Muscle of back (tissue), 11 donors: ENCODE results near the gene PIPOX. TPM values are rescaled to one million over a fixed set of nuclear protein-coding genes. Genes with fewer than 3 reads are reported as not detected.
"Not testable (repeated sequence)": the region's sequence is repeated elsewhere in the genome, so short reads cannot be mapped to it uniquely, and the experiment has no call there.

ENCODE experiments used
- DNase-seq, 3 donors: peaks; one replicate each; pipeline versions ENCODE4 v3.0.0 to v3.0.0-alpha.2; 2013
- polyA plus RNA-seq, 10 donors: library from polyadenylated mRNA; unstranded; fragments of 120-200 nt; gene quantifications; one replicate each; pipeline ENCODE4 v1.2.1, GENCODE V29; 2013; ENCODE audit not compliant: insufficient read length in 10 of 10

Gene PIPOX
- polyA plus RNA-seq, 10 donors, result 0.65 to 2.0 (median 1.2) TPM

GRCh38 chr17:29073045-29073444 is 30.1 kb downstream of the PIPOX start:
- no peak for DNase-seq

DNA sequence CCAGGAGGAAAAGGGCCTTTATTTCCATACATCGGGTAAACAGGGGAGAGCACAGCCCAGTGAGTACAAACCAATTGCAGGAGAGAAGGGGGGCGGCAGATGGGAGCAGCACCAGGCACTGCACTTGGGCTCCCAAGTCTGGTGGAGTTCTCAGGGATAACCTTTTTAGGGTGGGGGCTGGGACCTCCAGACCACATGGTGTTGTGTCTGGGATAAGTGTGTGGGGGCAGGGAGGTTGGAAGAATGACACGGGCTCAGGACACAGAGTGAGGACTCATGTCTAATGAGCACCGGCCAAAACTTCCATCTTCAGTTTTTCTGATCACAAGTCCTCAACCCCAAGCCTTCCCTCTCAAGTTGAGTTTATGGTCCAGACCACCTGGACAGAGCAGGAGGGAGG is 30.6 kb downstream of the PIPOX start:
- DNase-seq, result no peak

DNA sequence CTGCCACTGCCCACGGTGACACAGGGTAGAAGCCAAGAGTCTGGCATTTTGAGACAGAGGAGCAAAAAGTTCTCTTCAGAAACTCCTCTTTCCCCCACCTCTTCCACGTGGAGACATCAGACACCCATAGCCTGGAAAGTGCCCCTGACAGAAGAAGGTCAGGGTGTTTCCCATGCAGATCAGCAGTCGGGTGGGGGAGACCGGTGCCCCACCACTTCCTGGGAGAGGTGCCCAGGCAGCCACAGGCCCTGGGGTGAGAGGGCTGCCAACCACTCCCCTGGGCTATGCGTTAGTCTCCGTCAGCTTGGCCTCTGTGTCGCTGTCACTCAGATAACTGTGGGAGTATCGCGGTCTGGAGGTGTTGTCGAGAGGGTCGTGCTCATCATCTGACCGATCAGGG is 31.5 kb downstream of the PIPOX start:
- no peak for DNase-seq

- DNase-seq, result no peak
These were observed 33.1 kb downstream of the PIPOX start for GRCh38 chr17:29076087-29076486.

DNA sequence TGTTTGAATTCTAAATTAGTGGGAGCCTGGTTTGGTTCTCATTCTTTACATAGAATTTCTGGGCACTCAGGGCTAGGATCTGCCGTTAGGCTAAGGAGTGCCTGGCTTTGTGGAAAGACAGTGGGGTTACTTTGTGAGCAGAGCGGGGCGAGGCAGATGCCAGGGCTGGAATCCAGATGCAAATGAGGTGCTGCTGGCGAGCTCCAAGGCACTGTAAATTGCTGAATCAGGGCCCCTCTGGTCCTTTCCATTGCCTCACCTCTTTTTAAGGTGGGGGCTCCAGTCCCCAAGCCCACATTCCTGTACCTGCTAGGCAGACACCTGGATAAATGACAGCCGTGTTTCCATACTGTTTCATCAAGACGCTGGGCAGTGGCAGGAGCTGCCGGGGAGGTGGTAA is 33.8 kb downstream of the PIPOX start:
- DNase-seq, result no peak

DNA sequence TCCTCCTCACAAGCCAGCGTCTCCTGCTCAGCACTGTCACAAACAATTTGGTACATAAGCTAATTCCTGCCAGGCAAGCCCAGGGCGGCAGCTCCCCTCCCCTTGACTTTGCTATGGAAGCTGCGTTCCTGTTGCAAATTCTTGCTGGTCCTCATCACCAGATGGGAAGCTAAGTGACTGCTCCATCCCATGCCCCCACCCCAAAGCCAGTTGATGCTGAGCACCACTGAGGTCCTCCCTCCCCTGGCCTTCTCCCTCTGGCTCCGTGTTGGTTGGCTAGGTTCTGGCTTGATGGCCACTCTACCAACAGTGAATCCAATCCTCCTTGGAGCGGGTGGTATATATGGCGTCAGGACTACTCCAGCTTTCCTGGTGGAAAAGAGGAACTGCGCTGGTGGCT is 34.4 kb downstream of the PIPOX start:
- DNase-seq, result no peak

GRCh38 chr17:29078183-29079045 is 35.5 kb downstream of the PIPOX start:
- no peak for DNase-seq

- no peak for DNase-seq
These were observed 36.5 kb downstream of the PIPOX start for GRCh38 chr17:29079433-29079832.

DNA sequence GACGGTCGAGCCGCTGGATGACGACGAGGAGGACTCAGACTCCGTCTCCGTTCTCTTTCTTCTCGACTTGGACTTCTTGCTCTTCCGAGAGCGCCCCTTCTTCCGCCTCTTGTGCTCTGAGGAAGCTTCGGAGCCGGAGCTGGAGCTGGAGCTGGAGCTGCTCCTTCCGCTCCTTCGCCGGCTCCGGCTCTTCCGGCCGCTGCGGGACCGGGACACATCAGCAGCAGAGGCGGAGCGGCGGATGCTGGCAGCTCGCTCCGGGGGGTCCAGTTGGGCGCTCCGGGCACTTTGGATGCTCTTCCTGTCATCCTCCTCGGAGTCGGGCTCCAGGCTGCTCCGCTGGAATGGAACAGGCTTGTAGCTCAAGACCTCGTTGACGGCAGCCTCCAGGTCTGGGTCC is 36.9 kb downstream of the PIPOX start:
- DNase-seq, result no peak

- no peak for DNase-seq
These were observed 37.4 kb downstream of the PIPOX start for GRCh38 chr17:29080323-29080722.

DNA sequence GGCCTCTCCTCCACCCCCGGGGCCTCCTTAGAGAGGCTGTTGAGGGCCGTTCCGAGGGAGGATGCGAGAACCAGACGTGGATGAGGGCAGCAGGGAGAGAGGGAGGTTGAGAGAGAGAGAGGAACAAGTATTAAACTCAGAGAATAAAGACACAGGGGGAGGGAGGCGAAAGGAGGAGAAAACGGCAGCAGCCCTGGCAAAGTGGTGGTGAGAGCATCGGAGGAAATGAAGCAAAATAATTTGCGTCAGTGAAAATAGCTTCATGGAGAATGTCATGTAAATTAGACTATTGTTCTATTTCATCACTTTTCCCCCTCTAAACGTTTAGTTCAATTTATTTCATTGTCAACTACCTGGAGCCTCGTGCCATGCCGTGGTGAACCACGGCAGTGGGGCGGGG is 38.0 kb downstream of the PIPOX start:
- no peak for DNase-seq

GRCh38 chr17:29084541-29085146 is 41.7 kb downstream of the PIPOX start:
- no peak for DNase-seq

- DNase-seq, result no peak
These were observed 42.3 kb downstream of the PIPOX start for GRCh38 chr17:29085223-29085622.

- DNase-seq, result no peak
These were observed 43.8 kb downstream of the PIPOX start for GRCh38 chr17:29086628-29087332.

DNA sequence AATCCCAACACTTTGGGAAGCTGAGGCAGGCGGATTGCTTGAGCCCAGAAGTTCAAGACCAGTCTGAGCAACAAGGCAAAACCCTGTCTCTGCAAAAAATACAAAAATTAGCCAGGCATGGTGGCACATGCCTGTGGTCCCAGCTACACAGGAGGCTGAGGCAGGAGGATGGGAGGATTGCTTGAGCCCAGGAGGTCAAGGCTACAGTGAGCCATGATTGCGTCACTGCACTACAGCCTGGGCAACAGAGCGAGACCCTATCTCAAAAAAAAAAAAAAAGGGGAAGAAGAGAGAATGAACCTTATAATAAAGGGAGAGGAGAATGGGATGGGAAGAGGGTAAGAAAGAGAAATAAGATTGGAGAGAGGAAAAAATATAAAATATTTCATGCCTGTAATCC is 45.8 kb downstream of the PIPOX start:
- DNase-seq, result not testable (repeated sequence)

DNA sequence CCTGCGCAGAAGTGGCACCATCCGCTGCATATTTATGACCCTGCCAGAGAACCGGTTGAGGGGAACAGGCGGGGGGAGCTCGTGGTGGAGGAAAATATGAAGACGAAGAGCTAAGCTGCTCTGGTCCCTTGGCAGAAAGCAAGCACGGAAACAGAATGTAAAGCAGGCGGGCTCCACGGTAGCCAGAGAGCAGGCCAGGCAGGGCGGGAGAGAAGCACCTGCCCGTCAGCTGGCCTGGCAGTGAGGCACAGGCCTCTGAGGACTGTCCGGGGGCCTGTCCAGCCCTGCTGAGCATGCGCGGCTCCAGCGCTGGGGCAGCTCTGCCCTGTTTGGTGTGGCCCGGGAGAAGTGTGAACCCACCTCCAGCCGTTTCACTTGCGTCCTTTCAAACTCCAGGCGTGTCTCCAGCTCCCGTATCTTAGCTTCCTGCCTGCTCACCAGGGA is 46.7 kb downstream of the PIPOX start:
- peak in 2 of 3 donors; percentile 55 to 70 for DNase-seq

DNA sequence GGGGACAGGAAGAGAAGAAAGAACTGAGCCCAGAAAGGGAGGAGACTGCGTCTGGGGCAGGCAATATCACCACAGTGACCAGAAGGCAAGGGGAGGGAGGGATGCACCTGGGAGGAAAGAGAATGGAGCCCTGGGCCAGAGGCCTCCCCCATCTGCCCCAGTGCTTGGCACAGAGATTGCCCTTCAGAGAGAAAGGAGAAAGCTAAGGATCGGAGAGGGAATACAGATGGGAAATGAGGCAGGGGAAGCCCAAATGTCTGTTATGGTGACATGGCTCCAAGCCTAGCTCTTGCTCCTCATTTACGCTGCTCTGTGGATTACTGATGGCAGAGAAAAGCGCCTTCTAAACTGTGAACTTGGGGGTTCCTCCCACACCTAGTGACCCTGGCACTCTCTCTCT is 47.2 kb downstream of the PIPOX start:
- no peak for DNase-seq

GRCh38 chr17:29090750-29091605 is 48.0 kb downstream of the PIPOX start:
- DNase-seq, result peak in 1 of 3 donors; percentile 41

DNA sequence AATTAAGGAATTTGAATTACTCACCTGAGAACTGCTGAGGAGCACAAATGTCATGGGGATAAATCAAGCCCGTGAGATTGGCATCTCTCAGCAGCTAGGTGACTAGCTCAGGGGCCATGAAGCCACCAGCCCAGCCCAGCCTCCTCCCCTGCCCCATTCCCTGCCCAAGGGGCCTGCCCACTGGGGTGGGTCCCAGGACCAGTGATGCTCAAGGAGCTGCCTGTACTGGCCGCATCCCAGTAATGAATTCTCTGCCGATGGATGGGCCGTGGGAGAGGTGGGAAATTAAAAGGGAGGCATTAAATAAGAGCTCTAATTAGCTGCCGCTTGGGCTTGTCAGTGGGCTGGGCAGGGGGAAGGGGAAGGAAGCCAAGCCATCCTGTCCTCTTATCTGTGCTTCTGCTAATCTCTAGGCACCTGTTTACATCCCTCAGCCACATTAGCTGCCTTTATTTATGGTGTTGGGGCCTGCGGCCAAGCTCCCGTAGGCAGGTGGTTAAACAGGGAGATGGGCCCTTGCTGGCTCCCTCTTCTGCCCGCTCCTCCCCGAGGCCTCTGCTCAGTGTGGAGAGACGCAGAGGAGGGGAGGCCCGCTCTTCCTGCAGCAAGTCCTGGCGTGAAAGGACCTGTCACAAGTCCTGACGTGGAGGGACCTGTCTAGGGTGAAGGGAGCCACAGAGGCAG is 48.8 kb downstream of the PIPOX start:
- peak in 1 of 3 donors; percentile 56 for DNase-seq

- no peak for DNase-seq
These were observed 50.3 kb downstream of the PIPOX start for GRCh38 chr17:29093090-29093871.
